BLaER1 (cell line): Measurements from ENCODE around the gene SLC35F5.

Experiments used
- H3K27ac ChIP-seq: shearing (Covaris generic); formaldehyde crosslinking; 2 replicates; pipeline ENCODE4 v1.8.1; 2022
- H3K27me3 ChIP-seq: shearing (Covaris generic); formaldehyde crosslinking; 2 replicates; pipeline ENCODE4 v1.8.1; 2022
- H3K36me3 ChIP-seq: shearing (Covaris generic); formaldehyde crosslinking; 2 replicates; pipeline ENCODE4 v1.8.1; 2022
- H3K4me1 ChIP-seq: shearing (Covaris generic); formaldehyde crosslinking; 2 replicates; pipeline ENCODE4 v1.8.1; 2022
- H3K4me2 ChIP-seq: shearing (Covaris generic); formaldehyde crosslinking; 2 replicates; pipeline ENCODE4 v1.8.1; 2022
- H3K4me3 ChIP-seq: shearing (Covaris generic); formaldehyde crosslinking; 2 replicates; pipeline ENCODE4 v1.8.1; 2022
- H3K9ac ChIP-seq: shearing (Covaris generic); formaldehyde crosslinking; 2 replicates; pipeline ENCODE4 v1.8.1; 2022
- H3K9me3 ChIP-seq: shearing (Covaris generic); formaldehyde crosslinking; 2 replicates; pipeline ENCODE4 v1.8.1; 2022
- H4K20me1 ChIP-seq: shearing (Covaris generic); formaldehyde crosslinking; 2 replicates; pipeline ENCODE4 v1.8.1; 2022
- Cebpa-rat ChIP-seq: shearing (Covaris generic); IDR thresholded peaks from 2 replicates; pipeline ENCODE4 v1.8.1; 2022

Gene SLC35F5

GRCh38 chr2:113755835-113756354 lies 547 bp downstream of the SLC35F5 start:
- Histone ChIP-seq H3K9ac (peak overlapping the region; percentile 85), H4K20me1 (peaks cover 18% of the 10 kb centered on the region), H3K27me3 (no peaks in the 10 kb centered on the region), H3K4me2 (peak overlapping the region; percentile 87), H3K36me3 (peaks cover 18% of the 10 kb centered on the region), H3K27ac (peak overlapping the region; percentile 85), H3K4me3 (peak overlapping the region; percentile 96), H3K4me1 (peaks cover 44% of the 10 kb centered on the region), H3K9me3 (no peaks in the 10 kb centered on the region)
- TF ChIP-seq Cebpa-rat, result no peak

GRCh38 chr2:113755035-113755834 lies 1.2 kb downstream of the SLC35F5 start:
- Histone ChIP-seq H3K9ac (peak overlapping the region; percentile 85), H3K4me2 (peak overlapping the region; percentile 87), H3K27ac (peak overlapping the region; percentile 85), H3K4me3 (peak overlapping the region; percentile 96), H3K27me3 (no peaks in the 10 kb centered on the region), H4K20me1 (peaks cover 18% of the 10 kb centered on the region), H3K9me3 (no peaks in the 10 kb centered on the region), H3K36me3 (peaks cover 25% of the 10 kb centered on the region), H3K4me1 (peaks cover 44% of the 10 kb centered on the region)
- no peak for TF ChIP-seq Cebpa-rat

- H3K9ac ChIP-seq, result no peak overlapping the region
- H3K27me3 ChIP-seq, result no peaks in the 10 kb centered on the region
- peak overlapping the region; percentile 87 for H3K4me2 ChIP-seq
- no peaks in the 10 kb centered on the region for H3K9me3 ChIP-seq
- no peak overlapping the region for H3K27ac ChIP-seq
- TF ChIP-seq Cebpa-rat, result no peak
- H3K4me3 ChIP-seq, result no peak overlapping the region; the same call in 1 of the 2 replicates
- H3K4me1 ChIP-seq, result peaks cover 37% of the 10 kb centered on the region
- peaks cover 32% of the 10 kb centered on the region for H3K36me3 ChIP-seq
- H4K20me1 ChIP-seq, result peaks cover 18% of the 10 kb centered on the region
These were observed 2.3 kb downstream of the SLC35F5 start for GRCh38 chr2:113754160-113754559.

- Histone ChIP-seq H3K4me1 (peaks cover 16% of the 10 kb centered on the region), H3K9me3 (no peaks in the 10 kb centered on the region), H4K20me1 (peaks cover 30% of the 10 kb centered on the region), H3K4me3 (no peak overlapping the region), H3K27ac (no peak overlapping the region), H3K27me3 (no peaks in the 10 kb centered on the region), H3K4me2 (no peak overlapping the region), H3K36me3 (peaks cover 69% of the 10 kb centered on the region), H3K9ac (no peak overlapping the region)
- no peak for TF ChIP-seq Cebpa-rat
These were observed 6.1 kb downstream of the SLC35F5 start for GRCh38 chr2:113750385-113750784.

- TF ChIP-seq Cebpa-rat, result no peak
- H3K4me1 ChIP-seq, result no peaks in the 10 kb centered on the region
- no peak overlapping the region for H3K4me3 ChIP-seq
- peaks cover 78% of the 10 kb centered on the region for H3K36me3 ChIP-seq
- H4K20me1 ChIP-seq, result peaks cover 8% of the 10 kb centered on the region; the same call in 1 of the 2 replicates
- H3K27me3 ChIP-seq, result no peaks in the 10 kb centered on the region
- no peak overlapping the region for H3K9ac ChIP-seq
- H3K4me2 ChIP-seq, result no peak overlapping the region
- no peak overlapping the region for H3K27ac ChIP-seq
- no peaks in the 10 kb centered on the region for H3K9me3 ChIP-seq
These were observed 15.4 kb downstream of the SLC35F5 start for GRCh38 chr2:113741091-113741490.

GRCh38 chr2:113739849-113740248 lies 16.6 kb downstream of the SLC35F5 start:
- Histone ChIP-seq H3K27ac (no peak overlapping the region), H3K27me3 (no peaks in the 10 kb centered on the region), H4K20me1 (peaks cover 8% of the 10 kb centered on the region; the same call in 1 of the 2 replicates), H3K4me3 (no peak overlapping the region), H3K4me1 (no peaks in the 10 kb centered on the region), H3K4me2 (no peak overlapping the region), H3K9ac (no peak overlapping the region), H3K36me3 (peaks cover 74% of the 10 kb centered on the region), H3K9me3 (no peaks in the 10 kb centered on the region)
- TF ChIP-seq Cebpa-rat, result no peak

- Histone ChIP-seq H3K27ac (no peak overlapping the region), H3K4me2 (no peak overlapping the region), H3K4me1 (no peaks in the 10 kb centered on the region), H3K36me3 (peaks cover 44% of the 10 kb centered on the region), H4K20me1 (peaks cover 8% of the 10 kb centered on the region; the same call in 1 of the 2 replicates), H3K4me3 (no peak overlapping the region), H3K9me3 (no peaks in the 10 kb centered on the region), H3K9ac (no peak overlapping the region), H3K27me3 (no peaks in the 10 kb centered on the region)
- no peak for TF ChIP-seq Cebpa-rat
These were observed 22.3 kb downstream of the SLC35F5 start for GRCh38 chr2:113734185-113734584.

- TF ChIP-seq Cebpa-rat, result no peak
- H3K9me3 ChIP-seq, result no peaks in the 10 kb centered on the region
- H3K27me3 ChIP-seq, result no peaks in the 10 kb centered on the region
- no peak overlapping the region for H3K4me3 ChIP-seq
- H3K4me1 ChIP-seq, result no peaks in the 10 kb centered on the region
- no peak overlapping the region for H3K4me2 ChIP-seq
- no peak overlapping the region for H3K9ac ChIP-seq
- H3K27ac ChIP-seq, result no peak overlapping the region
- H4K20me1 ChIP-seq, result no peaks in the 10 kb centered on the region
- H3K36me3 ChIP-seq, result peaks cover 55% of the 10 kb centered on the region
These were observed 32.4 kb downstream of the SLC35F5 start for GRCh38 chr2:113724010-113724409.

GRCh38 chr2:113723411-113723810 lies 33.0 kb downstream of the SLC35F5 start:
- H3K27ac ChIP-seq, result no peak overlapping the region
- H3K9ac ChIP-seq, result no peak overlapping the region
- H3K9me3 ChIP-seq, result no peaks in the 10 kb centered on the region
- no peak overlapping the region for H3K4me3 ChIP-seq
- H4K20me1 ChIP-seq, result no peaks in the 10 kb centered on the region
- no peak for TF ChIP-seq Cebpa-rat
- H3K36me3 ChIP-seq, result peaks cover 53% of the 10 kb centered on the region
- H3K4me1 ChIP-seq, result no peaks in the 10 kb centered on the region
- H3K27me3 ChIP-seq, result no peaks in the 10 kb centered on the region
- H3K4me2 ChIP-seq, result no peak overlapping the region

GRCh38 chr2:113720167-113720566 lies 36.3 kb downstream of the SLC35F5 start:
- peaks cover 55% of the 10 kb centered on the region for H3K36me3 ChIP-seq
- no peak overlapping the region for H3K9ac ChIP-seq
- TF ChIP-seq Cebpa-rat, result no peak
- no peak overlapping the region for H3K4me2 ChIP-seq
- no peaks in the 10 kb centered on the region for H3K27me3 ChIP-seq
- H3K4me1 ChIP-seq, result no peaks in the 10 kb centered on the region
- H3K27ac ChIP-seq, result no peak overlapping the region
- H3K9me3 ChIP-seq, result no peaks in the 10 kb centered on the region
- no peak overlapping the region for H3K4me3 ChIP-seq
- H4K20me1 ChIP-seq, result no peaks in the 10 kb centered on the region
